Measurements from ENCODE around the gene B3GNT5.

DNA sequence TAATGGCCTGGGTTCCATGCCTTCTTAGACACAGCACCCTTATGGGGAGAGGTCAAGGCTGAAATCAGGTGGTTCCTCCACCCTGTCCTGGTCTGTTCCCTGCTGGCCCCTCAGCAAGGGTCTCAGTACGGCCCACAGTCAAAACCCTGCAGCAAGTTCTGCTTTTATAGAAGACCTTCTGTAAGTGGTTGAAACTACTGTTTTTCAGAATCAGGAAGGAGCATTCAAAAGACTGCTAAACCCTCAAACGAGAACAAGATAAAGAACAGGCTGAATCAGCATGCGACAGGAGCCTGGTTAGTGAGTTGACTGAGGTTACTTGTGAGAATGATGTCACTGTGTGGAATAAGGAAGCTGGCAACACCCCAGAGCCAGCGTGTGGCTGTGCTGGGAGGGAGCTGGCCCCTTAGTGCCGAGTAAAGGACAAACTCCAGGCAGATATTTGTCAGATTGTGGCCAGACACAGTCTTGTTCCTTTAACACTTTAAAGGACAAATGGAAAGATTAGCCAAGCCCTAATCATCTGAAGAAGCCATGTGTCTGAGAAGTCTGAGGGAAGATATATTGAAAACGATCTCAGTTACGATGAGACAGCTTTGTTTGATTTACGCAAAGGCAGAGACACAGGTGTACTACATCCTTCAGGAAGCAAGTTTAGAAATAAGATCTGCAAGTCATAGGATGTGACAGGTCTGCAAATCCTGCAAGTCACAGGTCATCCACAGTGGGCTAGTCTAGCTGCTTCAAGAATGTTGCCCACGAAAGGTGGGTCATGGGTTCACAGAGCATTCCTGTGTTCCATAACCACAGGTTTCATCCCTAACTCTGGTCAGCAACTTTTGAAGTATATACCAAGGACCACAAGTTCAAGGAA lies 54.0 kb downstream of the B3GNT5 start:
- TF ChIP-seq REST (IDR thresholded peaks at IDR 0.05; ENCODE audit: insufficient read depth in 1 of 2, low read depth in 2 of 2, low read length in 1 of 2) (no peak), POLR2AphosphoS5 (IDR thresholded peaks at IDR 0.05; ENCODE audit: low read depth, low read length) (no peak), SIN3A (IDR thresholded peaks at IDR 0.05; ENCODE audit: borderline replicate concordance, insufficient read depth, low read depth, low read length) (no peak), TCF7L2 (IDR thresholded peaks at IDR 0.05; ENCODE audit: low read depth, low read length) (no peak)
- TF ChIP-seq, protein P1, sequence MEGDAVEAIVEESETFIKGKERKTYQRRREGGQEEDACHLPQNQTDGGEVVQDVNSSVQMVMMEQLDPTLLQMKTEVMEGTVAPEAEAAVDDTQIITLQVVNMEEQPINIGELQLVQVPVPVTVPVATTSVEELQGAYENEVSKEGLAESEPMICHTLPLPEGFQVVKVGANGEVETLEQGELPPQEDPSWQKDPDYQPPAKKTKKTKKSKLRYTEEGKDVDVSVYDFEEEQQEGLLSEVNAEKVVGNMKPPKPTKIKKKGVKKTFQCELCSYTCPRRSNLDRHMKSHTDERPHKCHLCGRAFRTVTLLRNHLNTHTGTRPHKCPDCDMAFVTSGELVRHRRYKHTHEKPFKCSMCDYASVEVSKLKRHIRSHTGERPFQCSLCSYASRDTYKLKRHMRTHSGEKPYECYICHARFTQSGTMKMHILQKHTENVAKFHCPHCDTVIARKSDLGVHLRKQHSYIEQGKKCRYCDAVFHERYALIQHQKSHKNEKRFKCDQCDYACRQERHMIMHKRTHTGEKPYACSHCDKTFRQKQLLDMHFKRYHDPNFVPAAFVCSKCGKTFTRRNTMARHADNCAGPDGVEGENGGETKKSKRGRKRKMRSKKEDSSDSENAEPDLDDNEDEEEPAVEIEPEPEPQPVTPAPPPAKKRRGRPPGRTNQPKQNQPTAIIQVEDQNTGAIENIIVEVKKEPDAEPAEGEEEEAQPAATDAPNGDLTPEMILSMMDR (IDR thresholded peaks at IDR 0.05): no peak

Data from Panc1 (cell line).